DND-41 (cell line): ENCODE data around the gene PARVA.

Source experiments
- CTCF ChIP-seq: IDR thresholded peaks from 2 replicates; pipeline ENCODE4 v1.5.1; 2012; ENCODE audit warnings: borderline replicate concordance, low read length, moderate library complexity, mild to moderate bottlenecking; ENCODE audit not compliant: poor library complexity, severe bottlenecking; ENCODE audit errors: extremely low read depth
- EZH2 ChIP-seq: IDR thresholded peaks from 3 replicates; pipeline ENCODE4 v1.6.1; 2012; ENCODE audit warnings: borderline replicate concordance, low read depth, mild to moderate bottlenecking, moderate library complexity, low read length, inconsistent platforms; ENCODE audit not compliant: severe bottlenecking

- TF ChIP-seq EZH2 (no peak), CTCF (no peak)
Measured at GRCh38 chr11:12465332-12465731, 88.0 kb downstream of the PARVA start.
